Stimulated activated CD8-positive, alpha-beta memory T cell treated with anti-CD3 and anti-CD28 coated beads, Interleukin-2, amount 100 ng/mL, for 48 hours (primary cell): ENCODE data around the gene SLC48A1.
A peak's percentile ranks its signal among the peaks of the same experiment; 100 is the strongest.

Experiments
- DNase-seq, 2 donors: peaks; one replicate each; pipeline ENCODE4 v3.0.0-alpha.2; 2020; ENCODE audit warnings: low read depth in 2 of 2

The SLC48A1 gene

GRCh38 chr12:47777151-47777550 lies 4.1 kb downstream of the SLC48A1 start:
- DNase-seq, result no peak

GRCh38 chr12:47777741-47778558 lies 4.9 kb downstream of the SLC48A1 start:
- no peak for DNase-seq

- no peak for DNase-seq
These were observed 5.8 kb downstream of the SLC48A1 start for GRCh38 chr12:47778881-47779280.

DNA sequence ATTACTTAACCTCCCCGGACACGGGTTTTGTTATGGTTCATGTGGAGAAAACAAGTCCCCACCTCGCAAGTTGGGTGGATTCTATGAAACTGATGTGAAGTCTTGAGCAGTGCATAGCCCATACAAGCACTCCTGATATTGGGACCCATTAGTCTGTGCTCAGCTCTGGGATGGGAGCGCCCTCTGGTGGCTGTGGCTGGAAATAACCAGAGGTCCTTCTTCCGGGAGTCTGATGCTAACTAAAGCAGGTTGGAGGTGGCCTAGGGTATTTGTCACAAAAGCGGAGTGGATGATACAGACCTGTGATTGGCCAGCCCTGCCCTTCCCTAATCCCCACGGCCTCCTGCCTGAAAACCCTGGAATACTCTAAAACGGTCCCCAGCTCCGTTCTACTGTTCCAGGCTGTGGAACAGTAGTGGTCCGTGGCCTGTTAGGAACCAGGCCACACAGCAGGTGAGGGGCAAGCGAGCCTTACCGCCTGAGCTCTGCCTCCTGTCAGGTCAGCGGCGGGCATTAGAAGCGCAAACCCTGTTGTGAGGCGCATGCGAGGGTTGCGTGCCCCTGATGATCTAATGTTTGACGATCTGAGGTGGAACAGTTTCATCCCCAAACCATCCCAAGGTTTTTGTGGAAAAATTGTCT lies 6.4 kb downstream of the SLC48A1 start:
- peak; percentile 84 to 90 for DNase-seq

GRCh38 chr12:47779943-47780504 lies 7.0 kb downstream of the SLC48A1 start:
- no peak for DNase-seq

DNA sequence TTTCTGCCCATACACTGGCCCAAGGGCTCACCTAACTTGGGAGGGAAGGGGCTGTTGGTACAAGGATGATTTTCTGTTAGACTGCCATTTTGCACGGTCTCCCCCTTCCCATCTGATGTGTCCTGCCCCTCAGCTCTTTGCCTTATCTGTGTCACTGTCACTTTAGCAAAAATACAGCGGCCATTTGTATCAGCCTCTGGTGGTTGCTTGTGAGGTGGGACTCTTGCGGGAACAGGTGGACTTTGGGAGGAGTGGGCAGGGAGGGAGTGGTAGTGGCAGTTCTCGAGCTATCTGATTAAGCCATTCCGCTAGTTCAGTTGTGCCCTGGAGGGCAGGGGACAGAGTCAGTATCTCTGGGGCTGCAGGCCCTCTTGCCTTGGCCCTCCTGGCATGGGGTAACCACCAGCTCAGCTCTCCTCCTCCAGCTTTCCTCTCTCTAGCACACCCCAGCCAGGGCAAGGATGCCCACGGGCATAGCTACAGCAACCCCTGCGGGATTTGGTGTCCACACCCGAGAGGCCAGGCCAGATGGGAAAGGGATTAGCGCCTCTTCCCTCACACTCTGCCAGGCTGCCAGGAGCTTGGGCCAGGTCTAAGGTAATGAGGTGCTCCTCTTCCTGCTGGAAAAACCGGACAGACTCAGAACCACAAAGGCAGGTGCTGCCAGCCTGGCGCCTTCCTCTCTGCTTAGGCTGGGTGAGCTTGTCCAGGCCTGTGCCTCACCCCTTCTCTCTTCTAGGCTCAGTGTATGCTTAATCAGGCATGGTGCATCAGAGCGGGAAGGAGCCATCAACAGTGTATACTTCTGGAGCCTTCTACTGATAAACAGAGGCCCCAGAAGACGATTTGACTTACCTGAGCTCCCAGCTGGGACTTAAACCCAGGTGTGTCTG lies 8.7 kb downstream of the SLC48A1 start:
- no peak for DNase-seq

DNA sequence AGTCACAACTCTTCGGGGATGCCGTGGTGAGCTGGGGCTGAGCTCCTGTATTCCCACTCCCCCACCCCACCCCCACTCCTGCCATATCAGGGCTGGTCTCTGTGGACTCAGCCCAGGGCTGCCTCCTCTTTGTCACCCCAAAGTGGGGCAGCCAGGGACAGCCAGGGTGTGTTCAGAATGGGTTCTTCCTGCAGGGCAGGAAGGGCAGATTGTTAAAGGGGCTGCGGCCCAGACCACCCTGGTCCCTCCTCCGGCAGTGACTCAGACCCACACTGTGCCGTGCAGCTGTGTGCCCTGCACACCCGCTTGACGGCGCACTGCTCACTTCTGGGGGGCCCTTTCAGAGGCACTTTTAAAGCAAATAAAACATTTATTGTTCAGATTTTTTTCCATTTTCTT lies 9.3 kb downstream of the SLC48A1 start:
- DNase-seq, result no peak

- DNase-seq, result no peak
These were observed 10.2 kb downstream of the SLC48A1 start for GRCh38 chr12:47783024-47783755.

- DNase-seq, result no peak
These were observed 11.1 kb downstream of the SLC48A1 start for GRCh38 chr12:47783821-47784819.

DNA sequence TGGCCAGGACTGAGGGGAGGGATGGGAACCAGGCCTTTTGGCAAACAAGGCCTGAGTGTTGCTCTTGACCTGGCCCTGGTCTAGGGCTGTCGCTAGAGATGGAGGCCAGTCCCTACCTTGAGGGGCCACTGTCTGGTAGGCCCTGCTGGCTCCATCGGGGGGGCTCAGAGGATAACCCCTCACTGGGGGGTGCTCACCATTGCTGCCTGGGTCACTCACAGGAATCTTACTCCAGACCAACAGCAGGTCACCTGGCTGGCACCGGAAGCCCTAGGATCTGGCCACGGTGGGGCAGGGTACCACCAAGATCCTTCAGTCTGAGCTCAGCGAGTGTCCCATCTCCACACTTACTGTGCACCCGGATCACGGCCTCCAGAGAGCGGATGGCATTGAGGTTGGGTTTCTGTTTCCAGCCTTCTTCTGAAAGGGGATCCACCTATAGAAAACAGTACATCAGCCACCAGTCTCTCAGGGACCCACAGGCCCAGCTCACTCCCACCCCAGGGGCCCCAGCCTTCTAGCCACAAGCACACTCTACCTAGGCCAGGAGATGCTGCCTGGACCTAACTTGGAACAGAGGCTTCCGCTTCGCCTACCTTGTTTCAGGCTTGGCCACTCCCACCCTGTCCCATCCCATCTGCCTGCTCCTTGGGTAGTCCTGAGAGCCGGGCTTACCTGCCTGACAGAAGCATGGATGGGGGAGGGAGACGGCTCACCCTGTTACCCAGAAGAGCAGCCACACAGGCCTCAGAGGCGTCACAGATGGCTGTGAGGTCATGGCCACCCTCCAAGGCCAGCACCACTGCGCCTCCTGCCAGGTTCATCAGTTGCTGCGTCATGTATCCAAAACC lies 12.2 kb downstream of the SLC48A1 start:
- no peak for DNase-seq

GRCh38 chr12:47785887-47786661 lies 13.0 kb downstream of the SLC48A1 start:
- DNase-seq, result no peak

- DNase-seq, result no peak
These were observed 13.7 kb downstream of the SLC48A1 start for GRCh38 chr12:47786662-47787280.

- DNase-seq, result no peak
These were observed 14.7 kb downstream of the SLC48A1 start for GRCh38 chr12:47787596-47788319.

- DNase-seq, result no peak
These were observed 16.1 kb downstream of the SLC48A1 start for GRCh38 chr12:47789141-47789540.

DNA sequence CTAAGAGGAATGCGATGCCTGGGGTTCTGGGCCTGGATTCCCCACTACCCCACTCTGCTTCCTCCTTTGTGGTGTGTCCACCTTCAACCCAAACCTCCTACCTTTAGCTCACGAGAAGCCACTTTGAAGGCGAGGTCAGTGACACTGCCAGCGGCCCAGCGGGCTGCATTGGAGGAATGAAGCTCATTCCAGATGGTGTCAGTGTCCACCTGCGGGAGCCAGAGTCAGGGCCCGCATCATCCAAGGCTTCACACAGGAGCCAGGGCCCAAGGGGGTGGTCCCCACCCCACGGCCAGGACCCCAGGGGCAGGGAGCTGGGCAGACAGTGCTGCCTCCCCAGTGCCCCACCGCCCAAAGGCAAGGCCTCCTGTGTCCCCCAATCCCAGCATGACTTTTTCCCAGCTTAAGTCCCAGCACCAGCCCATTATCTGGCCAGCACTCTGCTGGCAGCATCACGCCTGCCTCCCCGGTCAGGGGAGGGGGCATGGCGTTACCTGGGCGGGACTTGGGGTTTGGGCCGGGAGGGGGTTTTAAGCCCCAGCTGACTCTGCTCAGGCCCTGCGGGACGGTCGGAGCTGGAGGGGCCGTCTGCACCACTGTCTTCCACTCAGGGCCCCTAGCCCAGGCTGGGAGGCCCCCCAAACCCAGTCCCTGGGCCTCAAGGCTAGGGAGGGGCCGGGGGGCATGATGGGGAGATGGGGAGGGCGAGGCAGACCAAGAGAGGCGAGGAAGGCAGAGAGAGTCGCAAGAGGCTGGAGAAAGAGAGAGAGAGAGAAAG lies 16.9 kb downstream of the SLC48A1 start:
- no peak for DNase-seq

DNA sequence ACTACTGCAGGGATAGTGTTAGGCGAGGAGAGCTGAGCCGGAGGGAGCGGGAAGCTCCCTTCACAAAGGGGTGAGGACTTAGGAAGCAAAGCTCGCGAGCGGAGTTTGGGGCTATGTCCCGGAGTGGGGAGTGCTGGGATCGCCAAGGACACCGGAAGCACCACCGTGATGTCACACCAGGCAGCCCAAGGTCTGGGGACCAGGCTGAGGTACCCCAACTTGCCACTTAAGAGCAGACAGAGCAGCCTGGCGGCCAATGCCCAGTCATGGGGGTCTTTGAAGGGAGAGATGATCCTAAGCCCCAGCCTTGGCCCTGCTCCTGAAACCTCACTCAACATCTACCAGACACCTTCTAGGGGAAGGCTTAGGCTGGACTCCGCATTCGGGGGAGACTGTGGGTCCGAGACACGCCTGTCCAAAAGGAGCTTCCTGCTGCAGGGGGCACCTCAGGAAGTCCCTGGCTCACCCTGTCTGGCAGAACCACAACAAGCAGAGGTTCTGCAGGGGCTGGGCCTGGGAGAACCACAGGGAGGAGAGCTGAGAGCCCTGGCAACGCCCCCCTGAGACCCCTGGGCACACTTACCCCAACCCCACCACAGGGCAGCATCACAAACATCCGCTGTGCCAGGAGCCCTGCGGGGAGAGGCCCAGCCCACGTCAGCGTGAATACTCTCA lies 17.8 kb downstream of the SLC48A1 start:
- no peak for DNase-seq
